HG03280 (cell line): ENCODE data around the gene VAT1L.

Experiments
- ATAC-seq: cut with Tn5 transposase; IDR thresholded peaks from one replicate; pipeline ENCODE4 v1.9.1; 2021; ENCODE audit warnings: mild to moderate bottlenecking, moderate library complexity; ENCODE audit not compliant: unreplicated experiment

Gene VAT1L

DNA sequence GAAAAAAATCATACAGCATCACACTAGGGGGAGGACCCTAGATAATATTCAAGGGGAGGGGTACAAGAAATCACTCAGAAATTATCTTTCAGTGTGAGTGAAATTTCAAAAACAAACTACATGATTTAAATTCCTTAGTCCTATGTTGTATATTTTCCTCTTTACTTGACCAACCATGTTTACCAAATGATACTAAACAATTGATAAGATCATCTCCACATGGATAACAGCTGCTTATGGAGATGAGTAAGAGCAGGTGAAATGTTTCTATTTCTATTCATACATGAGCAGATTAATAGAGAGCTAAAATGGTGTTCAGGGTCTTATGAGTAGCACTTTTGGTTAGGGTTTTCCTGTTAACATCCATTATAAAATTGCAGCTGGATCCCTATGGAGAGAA lies 7.3 kb upstream of the VAT1L start:
- no peak for ATAC-seq

DNA sequence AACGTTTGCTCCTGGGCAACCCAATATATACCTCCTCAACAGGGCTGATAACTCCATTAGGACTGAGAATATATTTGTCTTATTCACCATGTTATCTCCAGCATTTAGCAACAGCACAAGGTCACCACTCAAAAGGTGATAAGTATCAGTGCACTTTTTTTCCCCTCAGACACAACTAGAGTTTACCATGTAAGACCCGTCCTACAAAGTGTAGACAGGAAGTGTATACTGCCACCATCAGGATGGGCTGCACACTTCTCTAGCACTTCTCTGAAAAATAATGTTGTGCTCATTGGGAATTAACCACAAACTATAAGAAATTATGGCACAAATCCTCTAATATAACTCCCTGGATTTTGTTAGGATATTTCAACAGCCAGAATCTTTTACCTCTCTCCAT lies 5.7 kb upstream of the VAT1L start:
- ATAC-seq = no peak

DNA sequence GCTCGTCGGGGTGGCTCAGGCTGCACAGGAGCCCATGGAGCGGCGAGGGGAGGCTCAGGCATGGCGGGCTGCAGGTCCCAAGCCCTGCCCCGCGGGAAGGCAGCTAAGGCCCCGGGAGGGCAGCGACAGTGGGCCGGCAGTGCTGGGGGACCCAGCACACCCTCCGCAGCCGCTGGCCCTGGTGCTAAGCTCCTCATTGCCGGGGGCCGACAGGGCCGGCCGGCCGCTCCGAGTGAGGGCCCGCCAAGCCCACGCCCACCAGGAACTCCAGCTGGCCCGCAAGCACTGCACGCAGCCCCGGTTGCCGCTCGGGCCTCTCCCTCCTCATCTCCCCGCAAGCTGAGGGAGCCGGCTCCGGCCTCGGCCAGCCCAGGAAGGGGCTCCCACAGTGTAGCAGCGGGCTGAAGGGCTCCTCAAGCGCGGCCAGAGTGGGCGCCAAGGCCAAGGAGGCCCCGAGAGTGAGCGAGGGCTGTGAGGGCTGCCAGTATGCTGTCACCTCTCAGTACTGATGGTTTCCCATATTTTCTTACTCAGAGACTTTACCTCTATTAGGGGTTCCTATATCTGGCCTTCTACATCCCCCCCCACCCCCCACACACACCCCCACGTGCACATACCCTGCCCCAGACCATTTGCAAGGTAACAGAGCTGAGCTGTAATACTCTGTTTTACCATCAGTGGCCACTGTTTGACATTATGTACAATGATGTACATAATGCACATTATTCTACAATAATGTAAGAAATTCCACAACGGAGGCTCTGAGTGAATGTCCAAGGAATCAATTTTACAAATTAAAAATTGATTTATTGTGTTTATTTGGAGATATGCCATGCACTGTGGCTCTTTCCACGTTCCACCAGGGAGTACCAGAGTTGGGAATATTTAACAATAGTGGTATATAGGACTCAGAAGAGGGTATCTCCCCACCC lies 3.7 kb upstream of the VAT1L start:
- no peak for ATAC-seq

DNA sequence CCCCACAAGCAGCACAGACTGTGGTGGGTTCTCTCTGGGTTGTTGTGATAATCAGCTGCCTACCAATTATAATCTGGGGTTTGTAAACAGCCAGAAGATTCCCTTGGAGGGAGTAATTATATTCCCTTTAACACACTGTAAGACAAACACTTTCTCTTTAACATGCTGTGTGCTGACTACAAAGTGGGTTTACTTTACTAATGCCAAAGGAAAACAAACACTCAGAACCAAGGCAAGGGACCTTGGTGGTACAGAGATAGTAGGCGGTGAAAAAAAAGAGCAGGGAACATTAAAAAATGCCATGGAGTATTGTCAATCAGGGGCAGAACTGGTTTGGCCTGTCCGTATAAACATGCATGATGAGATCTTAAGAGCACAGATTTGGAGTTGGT lies 3.0 kb upstream of the VAT1L start:
- ATAC-seq = no peak

DNA sequence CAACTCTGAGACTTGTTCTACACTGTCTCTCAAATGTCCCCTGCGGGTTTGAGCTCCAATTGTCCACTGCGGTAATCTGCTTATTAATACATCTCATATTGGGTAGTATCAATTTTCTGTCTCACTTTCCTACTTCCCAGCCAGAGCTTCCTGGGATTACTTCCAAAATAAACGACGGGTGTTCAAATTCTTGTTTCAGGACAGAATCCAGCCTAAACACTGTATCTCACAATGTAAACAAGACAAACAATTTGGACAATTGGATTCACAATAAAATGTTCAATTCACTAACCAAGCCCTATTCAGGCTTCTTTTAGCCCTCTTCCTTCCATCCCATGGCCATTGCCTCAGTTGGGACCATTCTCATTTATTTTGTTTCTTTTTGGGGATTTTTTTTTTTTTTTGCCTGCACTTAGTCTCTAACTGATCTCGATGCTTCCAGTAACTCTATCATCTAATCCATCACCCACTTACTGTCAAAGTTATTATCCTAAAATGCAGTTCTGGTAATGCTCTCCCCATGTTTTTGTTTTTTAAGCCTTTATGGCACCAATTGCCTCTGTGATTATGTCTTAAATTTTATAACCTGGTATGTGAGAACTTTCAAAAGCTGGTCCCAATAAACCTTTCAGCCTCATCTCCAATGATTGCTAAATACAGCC lies 2.0 kb upstream of the VAT1L start:
- ATAC-seq = no peak

DNA sequence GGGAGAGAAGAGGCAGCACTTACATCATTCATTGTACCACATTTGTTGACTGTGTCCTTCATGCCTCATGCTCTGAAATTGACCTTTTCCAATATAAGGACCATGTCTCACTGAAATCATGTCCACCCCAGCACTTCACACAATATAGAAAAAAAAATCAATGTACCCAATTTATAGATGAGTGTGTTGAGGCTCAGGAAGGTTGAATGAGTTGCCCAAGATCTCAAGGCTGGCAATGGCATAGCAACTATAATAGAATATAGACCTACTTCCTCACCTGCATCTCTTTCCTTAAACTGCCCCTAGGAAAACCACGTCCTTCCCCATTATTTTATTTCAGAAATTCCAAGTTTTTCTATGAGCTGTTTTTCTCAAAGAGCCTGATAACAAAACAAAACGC lies 912 bp upstream of the VAT1L start:
- no peak for ATAC-seq

DNA sequence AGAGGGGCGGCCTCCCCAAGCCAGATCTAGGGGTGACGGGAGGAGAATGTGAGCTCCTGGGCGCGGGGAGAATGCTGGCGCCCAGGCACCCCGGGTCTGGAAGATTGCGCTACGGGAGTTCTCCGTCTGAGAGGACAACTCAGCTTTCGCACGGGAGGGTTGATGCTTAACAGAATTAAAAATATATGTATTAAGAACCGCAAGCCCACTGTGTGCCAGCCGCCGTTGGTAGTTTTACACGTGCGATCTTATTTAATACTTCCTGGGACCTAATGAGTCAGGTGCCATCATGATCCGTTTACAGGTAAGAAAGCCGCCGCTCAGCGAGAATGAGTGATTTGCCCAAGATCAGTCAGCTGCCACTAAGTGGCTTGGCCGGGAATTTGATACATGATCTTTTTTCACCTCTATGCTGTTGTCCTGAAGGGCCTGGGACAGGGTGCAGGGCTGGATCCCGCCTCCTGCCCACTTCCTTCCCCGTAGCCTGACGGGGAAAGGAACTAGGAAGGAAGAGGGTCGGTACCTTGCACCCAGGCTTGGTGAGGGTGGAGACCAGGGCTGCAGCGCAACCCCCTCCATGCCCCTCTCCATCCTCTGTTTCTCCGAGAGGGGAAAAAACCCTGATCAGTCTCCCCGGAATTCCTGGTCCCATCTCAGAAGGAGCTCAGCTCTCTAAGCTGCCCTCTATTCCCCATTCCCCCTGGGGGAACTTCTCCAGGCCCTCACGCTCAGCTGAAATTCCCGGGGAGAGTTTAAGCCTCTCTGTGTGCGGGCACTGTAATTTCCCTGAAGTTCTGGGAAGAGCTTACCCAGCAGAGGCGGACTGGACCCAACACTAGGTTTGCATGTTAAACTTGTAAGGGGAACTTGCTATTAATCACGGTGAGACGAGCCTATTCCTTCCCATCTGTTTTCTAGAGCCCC lies 983 bp downstream of the VAT1L start:
- ATAC-seq = no peak

DNA sequence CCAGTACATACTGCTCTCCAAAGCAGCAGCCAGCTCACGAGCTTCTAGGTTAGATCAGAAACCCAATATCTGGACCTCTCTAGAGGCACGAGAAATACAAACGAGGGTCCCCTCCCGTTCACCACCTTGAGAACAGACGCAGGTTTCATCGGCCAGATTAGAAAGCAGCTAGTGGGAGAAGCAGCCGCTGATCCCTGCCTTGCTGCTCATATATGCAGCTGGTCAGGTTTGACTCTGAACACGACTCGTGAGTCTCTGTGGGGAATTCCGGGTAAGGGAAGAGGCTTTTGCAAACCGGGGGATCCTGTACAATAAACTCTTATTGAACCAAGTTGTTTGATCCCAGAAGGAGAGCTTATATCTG lies 1.6 kb downstream of the VAT1L start:
- ATAC-seq = no peak

DNA sequence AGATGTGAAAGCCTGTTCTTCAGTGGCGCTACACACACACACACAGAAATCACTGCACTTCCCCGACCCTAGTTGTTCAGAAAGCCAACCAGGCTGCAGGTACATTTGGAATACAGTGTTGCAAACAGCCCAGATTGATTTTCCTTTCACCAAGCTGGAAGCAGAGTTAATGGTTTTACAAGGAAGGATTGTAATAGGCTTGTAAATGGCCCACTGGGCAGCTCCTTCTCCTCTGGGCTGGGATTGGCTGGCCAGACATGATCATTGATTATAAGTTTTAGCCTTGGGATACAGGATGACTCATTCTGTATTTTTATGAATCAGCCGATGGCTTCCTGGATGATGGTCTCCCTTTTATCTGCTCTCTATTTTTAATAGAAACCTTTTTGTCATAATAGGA lies 2.5 kb downstream of the VAT1L start:
- no peak for ATAC-seq

DNA sequence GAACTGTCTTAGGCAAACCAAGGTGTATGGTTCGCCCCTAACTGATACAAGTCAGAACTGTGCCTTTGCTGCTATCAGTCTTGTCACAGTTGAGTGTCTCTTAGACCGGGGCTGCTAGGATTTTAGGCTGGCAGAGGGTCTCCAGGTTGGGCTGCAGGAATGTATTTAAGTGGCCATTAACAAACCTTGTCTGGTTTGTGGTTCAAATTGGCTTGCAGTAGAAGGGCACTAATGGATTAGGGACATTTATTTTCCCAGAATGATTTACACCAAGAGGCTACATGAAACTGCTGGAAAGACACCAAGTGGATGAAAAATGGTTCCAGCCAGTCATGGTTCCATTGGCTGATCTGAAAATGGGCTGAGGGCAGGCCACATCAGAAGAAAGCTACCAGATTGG lies 5.1 kb downstream of the VAT1L start:
- ATAC-seq = no peak

DNA sequence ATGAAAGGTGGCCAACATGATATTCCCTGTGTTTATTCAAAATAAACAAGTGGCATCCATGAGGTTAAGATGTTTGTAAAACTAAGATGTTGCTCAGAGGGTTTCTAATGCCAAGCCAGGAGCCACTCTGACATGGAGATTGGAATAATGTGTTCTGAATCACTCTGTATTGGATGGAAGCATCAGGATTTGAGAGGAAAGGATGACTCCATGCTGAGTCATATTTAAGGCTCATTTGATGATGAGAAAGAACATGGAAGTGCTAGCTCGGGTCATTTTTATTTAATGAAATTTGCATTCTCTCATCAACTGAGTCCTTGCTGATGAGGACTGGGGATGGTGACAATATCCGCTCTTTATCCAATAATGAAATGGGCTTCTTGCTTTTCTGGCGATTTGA lies 6.2 kb downstream of the VAT1L start:
- no peak for ATAC-seq

DNA sequence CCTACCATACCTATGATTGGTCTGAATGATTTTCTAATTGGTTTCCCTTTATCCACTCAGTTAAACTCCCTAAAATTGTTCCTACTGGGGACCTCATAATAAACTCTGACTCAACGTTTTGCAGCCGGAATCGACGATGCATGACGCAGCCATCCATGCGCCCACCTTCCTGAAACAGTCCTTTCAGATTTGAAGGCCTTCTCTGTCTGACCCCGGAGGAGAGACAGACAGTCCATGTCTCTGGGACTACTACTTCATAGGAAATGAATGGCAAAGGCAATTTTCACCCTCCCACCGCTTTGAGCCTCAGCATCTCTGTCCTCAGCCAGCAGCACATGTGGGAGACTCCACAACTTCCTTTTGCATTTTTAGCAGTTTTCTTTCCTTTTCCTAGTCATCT lies 13.5 kb downstream of the VAT1L start:
- ATAC-seq = no peak

DNA sequence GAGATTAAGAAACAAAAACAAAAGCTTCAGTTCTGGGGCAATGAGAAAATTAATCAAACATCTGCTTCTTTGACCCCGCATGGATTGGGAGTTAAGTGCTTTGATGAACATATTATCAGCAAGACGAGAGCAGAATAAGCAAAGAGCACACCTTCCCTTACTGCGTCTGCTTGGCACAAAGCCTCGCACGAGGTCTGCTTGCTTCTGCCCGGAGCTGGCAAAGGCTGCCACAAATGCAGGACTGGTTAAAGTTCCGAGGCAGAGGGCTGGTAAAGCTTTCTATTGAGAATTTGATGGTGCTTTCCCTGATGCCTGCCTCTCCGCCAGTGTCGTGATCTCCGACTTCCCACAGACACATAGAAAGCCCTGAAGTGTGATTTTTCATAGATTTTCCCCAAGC lies 17.0 kb downstream of the VAT1L start:
- ATAC-seq = no peak

DNA sequence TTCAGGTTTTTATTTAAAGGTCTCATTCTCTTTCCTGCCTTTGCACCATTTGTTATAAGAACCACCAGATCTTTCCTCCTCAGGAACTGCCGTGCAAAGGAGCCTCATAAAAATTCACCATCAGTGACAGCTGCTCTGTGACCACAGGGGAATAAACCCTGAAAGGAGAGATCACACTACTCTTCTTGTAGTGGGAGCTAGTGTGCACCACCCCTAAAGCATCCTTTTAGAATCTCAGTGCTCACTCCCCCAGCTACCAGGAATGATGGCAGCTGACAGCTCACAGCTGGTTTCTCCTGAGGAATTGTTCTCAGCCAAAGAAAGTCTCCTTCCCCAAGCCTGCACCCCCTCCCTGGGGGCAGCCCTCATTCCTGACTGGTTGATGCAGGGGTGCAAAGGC lies 18.7 kb downstream of the VAT1L start:
- ATAC-seq = no peak

DNA sequence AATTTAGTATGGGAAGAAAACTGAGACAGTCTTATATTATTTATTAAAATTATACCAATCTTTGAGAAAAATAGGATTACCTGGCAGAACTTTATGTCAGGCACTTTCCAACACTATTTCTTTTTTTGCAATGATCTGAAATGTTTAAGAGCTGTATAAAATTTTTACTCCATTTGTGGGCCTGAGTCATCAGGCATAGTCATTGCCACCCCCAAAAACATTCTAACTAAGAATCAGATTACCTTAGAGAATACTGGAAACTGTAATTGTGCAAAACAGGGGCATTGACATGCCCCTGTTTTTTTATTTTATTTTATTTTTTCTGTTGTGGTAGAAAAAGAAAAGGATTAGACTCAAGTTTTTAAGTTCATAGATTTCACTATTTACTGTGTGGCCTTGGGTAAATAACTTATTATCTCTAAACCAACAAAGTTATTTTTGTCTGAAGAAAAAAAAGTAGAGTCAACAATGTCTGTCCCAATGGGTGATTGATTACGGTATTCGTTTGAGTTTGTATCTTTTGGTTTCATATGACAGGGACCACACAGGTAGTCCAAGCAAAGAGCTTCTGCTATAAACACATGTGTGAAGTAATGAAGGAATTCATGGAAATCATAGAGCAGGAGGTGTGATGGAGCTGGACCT lies 24.6 kb downstream of the VAT1L start:
- ATAC-seq = no peak

DNA sequence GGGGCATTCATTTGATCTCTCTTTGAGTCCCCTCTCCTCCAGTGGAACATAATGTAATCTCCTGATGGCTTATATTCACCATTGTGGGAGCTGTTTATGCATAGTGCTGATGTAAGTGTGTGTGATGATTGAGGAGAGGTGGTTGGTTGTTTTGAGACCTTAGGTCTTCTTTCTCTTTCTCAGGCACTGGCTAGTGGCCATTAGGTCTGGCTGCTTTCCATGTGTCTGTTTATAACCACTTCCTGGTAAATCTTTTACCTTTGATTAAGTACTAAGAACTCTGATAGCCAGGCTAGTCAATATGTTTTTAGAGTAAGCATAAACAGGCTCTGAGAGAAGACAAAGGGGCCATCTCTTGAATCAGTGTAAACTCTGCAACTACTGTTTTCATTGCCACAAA lies 27.9 kb downstream of the VAT1L start:
- ATAC-seq = no peak

DNA sequence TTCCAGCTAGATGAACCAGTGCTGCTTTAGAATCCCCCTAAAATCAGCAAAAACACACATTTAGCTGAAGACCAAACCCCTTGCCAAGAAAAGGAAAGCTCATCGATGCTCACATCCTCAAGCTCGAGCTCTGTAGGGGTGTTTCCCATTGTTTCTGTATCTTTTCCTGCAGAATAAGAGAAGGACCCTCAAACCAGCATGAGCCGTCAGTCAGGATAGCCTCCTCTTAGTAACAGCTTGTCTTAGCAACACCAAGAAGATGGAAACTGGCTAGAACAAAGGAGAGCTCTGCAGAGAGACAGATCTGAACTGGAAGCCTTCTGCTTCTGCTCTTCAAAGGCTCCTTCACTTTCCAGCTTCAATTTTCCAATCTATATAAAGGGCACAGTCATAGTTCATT lies 32.0 kb downstream of the VAT1L start:
- ATAC-seq = no peak

DNA sequence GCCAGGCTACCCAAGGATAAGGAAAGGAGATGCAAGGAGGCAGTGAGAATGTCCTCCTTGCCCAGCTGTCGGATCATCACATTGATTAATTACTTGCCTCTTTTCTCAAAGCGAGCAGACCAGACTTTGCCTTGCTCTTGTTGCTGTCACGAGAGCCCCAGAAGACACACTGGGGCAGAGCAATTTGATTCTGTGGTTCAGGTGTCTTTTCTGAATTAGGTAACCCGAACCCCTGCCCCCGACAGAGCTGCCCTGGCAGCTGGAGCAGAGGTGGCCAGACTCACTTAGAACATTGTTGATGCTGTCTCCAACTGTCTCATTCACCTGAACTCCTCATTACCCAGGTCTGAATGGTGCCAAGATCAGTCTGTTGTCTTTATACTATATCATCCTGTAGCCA lies 34.3 kb downstream of the VAT1L start:
- no peak for ATAC-seq

DNA sequence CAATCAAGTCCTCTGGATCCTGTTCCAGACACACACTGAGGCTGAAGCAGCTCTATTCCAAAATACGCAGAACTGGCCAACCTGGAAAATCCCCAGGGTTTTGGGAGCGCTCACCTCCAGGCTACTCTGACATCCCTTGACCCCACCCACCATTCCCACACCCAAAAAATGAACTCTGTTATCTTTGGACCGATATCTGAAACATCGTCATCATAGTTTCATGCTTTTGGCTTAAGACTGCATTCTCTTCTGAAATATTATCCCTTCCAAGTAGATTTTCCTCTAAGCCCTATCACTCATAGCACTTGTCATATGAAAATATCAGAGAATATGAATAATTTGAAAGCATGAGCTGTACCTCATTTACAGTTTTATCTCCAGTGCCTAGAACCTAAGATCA lies 34.7 kb downstream of the VAT1L start:
- no peak for ATAC-seq

DNA sequence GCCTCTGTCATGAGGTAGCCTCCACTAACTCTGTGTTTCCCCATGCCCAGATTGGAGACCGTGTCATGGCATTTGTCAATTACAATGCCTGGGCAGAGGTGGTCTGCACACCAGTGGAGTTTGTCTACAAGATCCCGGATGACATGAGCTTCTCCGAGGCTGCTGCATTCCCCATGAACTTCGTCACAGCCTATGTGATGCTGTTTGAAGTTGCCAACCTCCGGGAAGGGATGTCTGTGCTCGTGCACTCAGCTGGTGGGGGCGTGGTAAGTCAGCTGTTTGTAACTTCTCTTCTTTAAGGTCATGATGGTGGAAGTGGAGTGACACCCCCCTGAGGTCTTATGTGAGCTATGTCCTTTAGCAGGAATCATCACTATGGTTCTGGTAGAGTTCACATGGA lies 36.8 kb downstream of the VAT1L start:
- no peak for ATAC-seq

DNA sequence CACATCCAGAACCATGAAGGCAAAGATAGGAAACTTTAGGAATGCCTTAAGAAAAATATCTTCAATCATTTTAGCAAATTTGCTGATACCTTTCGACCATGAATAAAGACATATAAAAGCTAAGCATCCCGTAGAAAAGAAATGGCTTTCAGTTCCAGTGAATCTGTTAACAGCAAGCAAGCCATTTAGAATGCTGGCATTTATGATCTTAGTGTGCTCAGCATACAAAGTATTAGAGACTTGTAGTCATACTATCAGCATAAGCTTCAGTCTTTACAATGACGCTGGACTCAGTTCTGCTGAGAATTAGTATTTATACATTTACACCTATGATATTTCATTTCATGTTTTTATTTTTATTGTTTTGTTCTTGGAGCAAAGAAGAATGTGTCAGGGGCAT lies 38.7 kb downstream of the VAT1L start:
- no peak for ATAC-seq
